HEK293 (cell line): Measurements from ENCODE around the gene STING1.

ENCODE experiments used
- BCL11A ChIP-seq: fragments of 450-650 bp; formaldehyde crosslinking; IDR thresholded peaks from 2 replicates; pipeline ENCODE4 v1.5.1; 2016; ENCODE audit warnings: low read depth, missing biosample characterization, missing genetic modification characterization
- GLIS1 ChIP-seq: fragments of 450-650 bp; formaldehyde crosslinking; IDR thresholded peaks from 2 replicates; pipeline ENCODE4 v1.5.1; 2016; ENCODE audit warnings: missing biosample characterization, missing genetic modification characterization
- HIC1 ChIP-seq: fragments of 450-650 bp; formaldehyde crosslinking; IDR thresholded peaks from 2 replicates; pipeline ENCODE4 v1.5.1; 2016; ENCODE audit warnings: missing biosample characterization, missing genetic modification characterization
- HOXA7 ChIP-seq: sonication (generic); formaldehyde crosslinking; IDR thresholded peaks from 2 replicates; pipeline ENCODE4 v1.8.1; 2022; ENCODE audit warnings: missing genetic modification reagents, borderline replicate concordance
- HOXC10 ChIP-seq: sonication (generic); formaldehyde crosslinking; IDR thresholded peaks from 2 replicates; pipeline ENCODE4 v1.8.1; 2023; ENCODE audit warnings: mild to moderate bottlenecking, missing genetic modification reagents
- HOXD13 ChIP-seq: sonication (generic); formaldehyde crosslinking; IDR thresholded peaks from 2 replicates; pipeline ENCODE4 v1.8.0; 2022; ENCODE audit warnings: missing genetic modification reagents, borderline replicate concordance
- KLF10 ChIP-seq: fragments of 450-650 bp; IDR thresholded peaks from 2 replicates; pipeline ENCODE4 v1.5.1; 2018; ENCODE audit warnings: missing biosample characterization, mild to moderate bottlenecking, missing genetic modification characterization
- KLF16 ChIP-seq: fragments of 450-650 bp; formaldehyde crosslinking; IDR thresholded peaks from 2 replicates; pipeline ENCODE4 v1.5.1; 2017; ENCODE audit warnings: missing biosample characterization, missing genetic modification characterization
- PATZ1 ChIP-seq: fragments of 450-650 bp; formaldehyde crosslinking; IDR thresholded peaks from 2 replicates; pipeline ENCODE4 v1.5.1; 2016; ENCODE audit warnings: missing biosample characterization, missing genetic modification characterization
- RBAK ChIP-seq: fragments of 450-650 bp; formaldehyde crosslinking; IDR thresholded peaks from 2 replicates; pipeline ENCODE4 v1.5.1; 2016; ENCODE audit warnings: missing biosample characterization, missing genetic modification characterization
- TRIM28 ChIP-seq: IDR thresholded peaks from 2 replicates; pipeline ENCODE4 v1.6.1; 2011; ENCODE audit warnings: low read length, control low read depth, borderline replicate concordance
- YY1 ChIP-seq: fragments of 450-650 bp; formaldehyde crosslinking; IDR thresholded peaks from 2 replicates; pipeline ENCODE4 v1.5.1; 2018; ENCODE audit warnings: missing biosample characterization, missing genetic modification characterization
- ZBTB20 ChIP-seq: fragments of 450-650 bp; formaldehyde crosslinking; IDR thresholded peaks from 2 replicates; pipeline ENCODE4 v1.5.1; 2016; ENCODE audit warnings: missing biosample characterization, missing genetic modification characterization
- ZFHX2 ChIP-seq: fragments of 450-650 bp; formaldehyde crosslinking; conservative IDR thresholded peaks from 2 replicates; pipeline ENCODE4 v1.5.1; 2016; ENCODE audit warnings: missing biosample characterization, missing genetic modification characterization
- ZIC2 ChIP-seq: fragments of 450-650 bp; formaldehyde crosslinking; IDR thresholded peaks from 2 replicates; pipeline ENCODE4 v1.5.1; 2016; ENCODE audit warnings: missing biosample characterization, missing genetic modification characterization
- ZNF112 ChIP-seq: fragments of 450-650 bp; formaldehyde crosslinking; IDR thresholded peaks from 2 replicates; pipeline ENCODE4 v1.5.0; 2017; ENCODE audit warnings: missing biosample characterization, missing genetic modification characterization
- ZNF114 ChIP-seq: fragments of 450-650 bp; formaldehyde crosslinking; IDR thresholded peaks from 2 replicates; pipeline ENCODE4 v1.5.0; 2017; ENCODE audit warnings: missing biosample characterization, missing genetic modification characterization
- ZNF133 ChIP-seq: fragments of 450-650 bp; formaldehyde crosslinking; IDR thresholded peaks from 2 replicates; pipeline ENCODE4 v1.5.1; 2016; ENCODE audit warnings: missing biosample characterization, missing genetic modification characterization
- ZNF174 ChIP-seq: fragments of 450-650 bp; formaldehyde crosslinking; IDR thresholded peaks from 2 replicates; pipeline ENCODE4 v1.5.0; 2017; ENCODE audit warnings: missing biosample characterization, mild to moderate bottlenecking, missing genetic modification characterization
- ZNF19 ChIP-seq: fragments of 450-650 bp; formaldehyde crosslinking; IDR thresholded peaks from 2 replicates; pipeline ENCODE4; 2016; ENCODE audit warnings: missing biosample characterization, missing genetic modification characterization, low read depth
- ZNF23 ChIP-seq: fragments of 450-650 bp; formaldehyde crosslinking; IDR thresholded peaks from 2 replicates; pipeline ENCODE4 v1.5.1; 2016; ENCODE audit warnings: missing biosample characterization, missing genetic modification characterization, borderline replicate concordance
- ZNF239 ChIP-seq: fragments of 450-650 bp; formaldehyde crosslinking; IDR thresholded peaks from 2 replicates; pipeline ENCODE4 v1.5.1; 2016; ENCODE audit warnings: missing biosample characterization, missing genetic modification characterization
- ZNF24 ChIP-seq: fragments of 450-650 bp; formaldehyde crosslinking; IDR thresholded peaks from 2 replicates; pipeline ENCODE4 v1.5.1; 2016; ENCODE audit warnings: missing biosample characterization, missing genetic modification characterization
- ZNF37A ChIP-seq: fragments of 450-650 bp; IDR thresholded peaks from 2 replicates; pipeline ENCODE4 v1.5.1; 2018; ENCODE audit warnings: missing biosample characterization, missing genetic modification characterization
- ZNF391 ChIP-seq: fragments of 450-650 bp; formaldehyde crosslinking; IDR thresholded peaks from 2 replicates; pipeline ENCODE4 v1.5.1; 2016; ENCODE audit warnings: low read depth, missing biosample characterization, missing genetic modification characterization, borderline replicate concordance
- ZNF510 ChIP-seq: fragments of 450-650 bp; formaldehyde crosslinking; IDR thresholded peaks from 2 replicates; pipeline ENCODE4 v1.5.1; 2018; ENCODE audit warnings: mild to moderate bottlenecking, missing genetic modification characterization, missing biosample characterization; ENCODE audit not compliant: insufficient replicate concordance
- ZNF521 ChIP-seq: fragments of 450-650 bp; formaldehyde crosslinking; IDR thresholded peaks from 2 replicates; pipeline ENCODE4 v1.5.1; 2017; ENCODE audit warnings: missing biosample characterization, mild to moderate bottlenecking, missing genetic modification characterization
- ZNF549 ChIP-seq: fragments of 450-650 bp; IDR thresholded peaks from 2 replicates; pipeline ENCODE4 v1.5.1; 2018; ENCODE audit warnings: missing biosample characterization, missing genetic modification characterization, mild to moderate bottlenecking, inconsistent platforms, moderate library complexity
- ZNF660 ChIP-seq: fragments of 450-650 bp; IDR thresholded peaks from 2 replicates; pipeline ENCODE4 v1.5.1; 2018; ENCODE audit warnings: missing biosample characterization, mild to moderate bottlenecking, missing genetic modification characterization
- ZNF670 ChIP-seq: fragments of 450-650 bp; formaldehyde crosslinking; IDR thresholded peaks from 2 replicates; pipeline ENCODE4 v1.5.1; 2016; ENCODE audit warnings: missing biosample characterization, missing genetic modification characterization, low read depth
- ZNF785 ChIP-seq: fragments of 450-650 bp; formaldehyde crosslinking; IDR thresholded peaks from 2 replicates; pipeline ENCODE4 v1.5.1; 2016; ENCODE audit warnings: missing biosample characterization, missing genetic modification characterization
- ZNF791 ChIP-seq: fragments of 450-650 bp; formaldehyde crosslinking; IDR thresholded peaks from 2 replicates; pipeline ENCODE4 v1.5.1; 2016; ENCODE audit warnings: missing biosample characterization, missing genetic modification characterization
- ZSCAN23 ChIP-seq: fragments of 450-650 bp; formaldehyde crosslinking; IDR thresholded peaks from 2 replicates; pipeline ENCODE4 v1.5.1; 2016; ENCODE audit warnings: missing biosample characterization, missing genetic modification characterization
- TF ChIP-seq, protein P1 (sequence below): fragments of 450-650 bp; formaldehyde crosslinking; IDR thresholded peaks from 2 replicates; pipeline ENCODE4 v1.5.1; 2016; ENCODE audit warnings: missing biosample characterization, missing genetic modification characterization
- TF ChIP-seq, protein P2 (sequence below): fragments of 450-650 bp; formaldehyde crosslinking; IDR thresholded peaks from 2 replicates; pipeline ENCODE4 v1.5.1; 2017; ENCODE audit warnings: missing biosample characterization, missing genetic modification characterization

STING1 gene

DNA sequence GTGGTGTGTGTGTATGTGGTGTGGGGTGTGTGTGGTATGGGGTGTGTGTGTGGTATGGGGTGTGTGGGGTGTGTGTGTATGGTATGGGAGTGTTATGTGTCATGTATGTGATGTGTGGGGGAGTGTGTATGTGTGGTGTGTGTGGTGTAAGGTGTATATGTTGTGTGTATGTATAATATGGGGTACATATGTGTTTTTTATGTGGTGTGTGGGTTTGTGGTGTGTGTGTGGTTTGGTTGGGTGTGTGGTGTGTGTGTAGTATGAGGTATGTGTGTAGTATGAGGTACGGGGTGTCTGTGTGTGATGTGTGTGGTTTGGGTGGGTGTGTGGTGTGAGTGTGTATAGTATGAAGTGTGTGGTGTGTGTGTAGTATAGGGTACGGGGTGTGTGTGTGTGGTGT, 31.4 kb downstream of the STING1 start (continued):
- TF ChIP-seq ZNF114 (peak; percentile 54; the same call in 1 of the 2 replicates), ZFHX2 (tag by site-specific recombination) (no peak), KLF10 (no peak), PATZ1 (tag by site-specific recombination) (no peak), ZNF19 (no peak), ZNF112 (tag by site-specific recombination) (peak; percentile 9; the same call in 1 of the 2 replicates), HOXD13 (CRISPR knock-in tag) (0 out of 2 replicates have a peak, but pooled peaks have one; percentile 2), ZNF660 (tag by site-specific recombination) (no peak), ZBTB20 (tag by site-specific recombination) (no peak), YY1 (no peak), ZNF670 (no peak), RBAK (tag by site-specific recombination) (no peak), ZNF521 (tag by site-specific recombination) (peak; percentile 10; the same call in 1 of the 2 replicates), ZNF239 (tag by site-specific recombination) (no peak), ZNF791 (tag by site-specific recombination) (0 out of 2 replicates have a peak, but pooled peaks have one; percentile 30), HIC1 (tag by site-specific recombination) (no peak), ZNF37A (tag by site-specific recombination) (no peak), GLIS1 (tag by site-specific recombination) (no peak), HOXC10 (CRISPR knock-in tag) (no peak), ZSCAN23 (tag by site-specific recombination) (no peak), ZNF510 (tag by site-specific recombination) (no peak), ZNF133 (tag by site-specific recombination) (peak; percentile 81), ZNF391 (tag by site-specific recombination) (no peak), ZNF785 (tag by site-specific recombination) (peak; percentile 77; the same call in 1 of the 2 replicates), ZIC2 (tag by site-specific recombination) (no peak), ZNF23 (0 out of 2 replicates have a peak, but pooled peaks have one; percentile 40), HOXA7 (CRISPR knock-in tag) (no peak), ZNF174 (no peak), ZNF24 (no peak), TRIM28 (no peak), BCL11A (tag by site-specific recombination) (no peak), ZNF549 (tag by site-specific recombination) (no peak), KLF16 (tag by site-specific recombination) (no peak)
- TF ChIP-seq, protein P1, sequence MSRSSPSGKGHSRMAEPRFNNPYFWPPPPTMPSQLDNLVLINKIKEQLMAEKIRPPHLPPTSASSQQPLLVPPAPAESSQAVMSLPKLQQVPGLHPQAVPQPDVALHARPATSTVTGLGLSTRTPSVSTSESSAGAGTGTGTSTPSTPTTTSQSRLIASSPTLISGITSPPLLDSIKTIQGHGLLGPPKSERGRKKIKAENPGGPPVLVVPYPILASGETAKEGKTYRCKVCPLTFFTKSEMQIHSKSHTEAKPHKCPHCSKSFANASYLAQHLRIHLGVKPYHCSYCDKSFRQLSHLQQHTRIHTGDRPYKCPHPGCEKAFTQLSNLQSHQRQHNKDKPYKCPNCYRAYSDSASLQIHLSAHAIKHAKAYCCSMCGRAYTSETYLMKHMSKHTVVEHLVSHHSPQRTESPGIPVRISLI (tag by site-specific recombination): no peak
- TF ChIP-seq, protein P2, sequence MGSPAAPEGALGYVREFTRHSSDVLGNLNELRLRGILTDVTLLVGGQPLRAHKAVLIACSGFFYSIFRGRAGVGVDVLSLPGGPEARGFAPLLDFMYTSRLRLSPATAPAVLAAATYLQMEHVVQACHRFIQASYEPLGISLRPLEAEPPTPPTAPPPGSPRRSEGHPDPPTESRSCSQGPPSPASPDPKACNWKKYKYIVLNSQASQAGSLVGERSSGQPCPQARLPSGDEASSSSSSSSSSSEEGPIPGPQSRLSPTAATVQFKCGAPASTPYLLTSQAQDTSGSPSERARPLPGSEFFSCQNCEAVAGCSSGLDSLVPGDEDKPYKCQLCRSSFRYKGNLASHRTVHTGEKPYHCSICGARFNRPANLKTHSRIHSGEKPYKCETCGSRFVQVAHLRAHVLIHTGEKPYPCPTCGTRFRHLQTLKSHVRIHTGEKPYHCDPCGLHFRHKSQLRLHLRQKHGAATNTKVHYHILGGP (tag by site-specific recombination): peak; percentile 42; the same call in 1 of the 2 replicates
